H1 (cell line): Measurements from ENCODE around the gene ADGRB3. TPM values are rescaled to one million over a fixed set of nuclear protein-coding genes. Genes with fewer than 3 reads are reported as not detected.

ENCODE experiments used
- CTCF ChIA-PET: fragments of 300-600 bp; sonication (Branson Sonifier 250); formaldehyde crosslinking; loops from one replicate; lab custom pipeline; 2021; ENCODE audit not compliant: partially characterized antibody; lab: Charles Lee
- POLR2A ChIA-PET: fragments of 300-600 bp; sonication (Branson Sonifier 250); formaldehyde crosslinking; loops from one replicate; lab custom pipeline; 2021; ENCODE audit warnings: inconsistent platforms; ENCODE audit not compliant: partially characterized antibody; lab: Charles Lee
- DNase-seq, 2 experiments: peaks; one replicate each; pipeline versions ENCODE4 v3.0.0 to v3.0.0-alpha.2; 2010 to 2022; ENCODE audit warnings: low spot score in 2 of 2, low read depth in 1 of 2, mixed read lengths in 1 of 2
- FAIRE-seq: peaks from 2 replicates; lab custom pipeline; 2011; peaks lifted over from hg19 to GRCh38; lab: Jason Lieb, UNC
- H2AFZ ChIP-seq: 2 replicates; pipeline ENCODE4 v1.8.1; 2012; ENCODE audit warnings: low read length, inconsistent platforms
- H2AK5ac ChIP-seq: 2 replicates; pipeline ENCODE4 v1.6.1; 2013; ENCODE audit warnings: low read depth, low read length
- H2BK120ac ChIP-seq: replicated peaks from 2 replicates; pipeline ENCODE3; 2013; ENCODE audit warnings: low read depth, low read length, inconsistent platforms
- H2BK12ac ChIP-seq: 2 replicates; pipeline ENCODE4 v1.6.1; 2013; ENCODE audit warnings: low read depth, low read length
- H2BK15ac ChIP-seq: 2 replicates; pipeline ENCODE4 v1.6.1; 2013; ENCODE audit warnings: low read length
- H2BK20ac ChIP-seq: 2 replicates; pipeline ENCODE4 v1.6.1; 2013; ENCODE audit warnings: low read length
- H2BK5ac ChIP-seq: 2 replicates; pipeline ENCODE4 v1.6.1; 2013; ENCODE audit warnings: low read depth, low read length
- H3K14ac ChIP-seq: 2 replicates; pipeline ENCODE4 v1.6.1; 2013; ENCODE audit warnings: inconsistent platforms; ENCODE audit not compliant: insufficient read length
- H3K18ac ChIP-seq: 2 replicates; pipeline ENCODE4 v1.6.1; 2013; ENCODE audit warnings: low read length; ENCODE audit errors: extremely low read depth
- H3K23ac ChIP-seq: 2 replicates; pipeline ENCODE4 v1.6.1; 2013; ENCODE audit warnings: inconsistent platforms; ENCODE audit not compliant: insufficient read length
- H3K23me2 ChIP-seq: 2 replicates; pipeline ENCODE4 v1.6.1; 2013; ENCODE audit warnings: low read depth, low read length
- H3K27ac ChIP-seq: 2 replicates; pipeline ENCODE4 v1.6.1; 2011; ENCODE audit warnings: low read depth, low read length, inconsistent platforms
- H3K27me3 ChIP-seq, 4 experiments: replicated peaks in 1 of 4; 1 replicate in 1 of 4; 2 replicates in 3 of 4; pipeline versions ENCODE4 v1.6.1 to v1.8.1; 2011 to 2013; ENCODE audit warnings: low read length in 3 of 4, mild to moderate bottlenecking in 3 of 4, inconsistent platforms in 2 of 4, mixed read lengths in 2 of 4, moderate library complexity in 1 of 4; ENCODE audit not compliant: control insufficient read depth in 3 of 4, insufficient read depth in 3 of 4; ENCODE audit errors: extremely low read depth in 1 of 4
- H3K36me3 ChIP-seq, 4 experiments: 2 replicates each; pipeline versions ENCODE4 v1.6.1 to v1.8.1; 2011 to 2013; ENCODE audit warnings: mild to moderate bottlenecking in 4 of 4, low read length in 3 of 4, moderate library complexity in 2 of 4, control low read depth in 1 of 4, inconsistent platforms in 1 of 4; ENCODE audit not compliant: insufficient read depth in 4 of 4, control insufficient read depth in 2 of 4
- H3K4ac ChIP-seq: replicated peaks from 2 replicates; pipeline ENCODE3; 2013; ENCODE audit warnings: low read length, low read depth, mixed read lengths, inconsistent platforms; ENCODE audit not compliant: insufficient read length
- H3K4me1 ChIP-seq, 4 experiments: replicated peaks in 1 of 4; 1 replicate in 1 of 4; 2 replicates in 3 of 4; pipeline versions ENCODE4 v1.6.1 to v1.8.1; 2011 to 2013; ENCODE audit warnings: low read length in 3 of 4, inconsistent platforms in 2 of 4, mixed read lengths in 1 of 4; ENCODE audit not compliant: insufficient read depth in 4 of 4, control insufficient read depth in 3 of 4
- H3K4me2 ChIP-seq, 2 experiments: 2 replicates each; pipeline versions ENCODE4 v1.6.1 to v1.8.1; 2011 to 2013; ENCODE audit warnings: low read depth in 2 of 2, low read length in 2 of 2, control low read depth in 1 of 2, inconsistent platforms in 1 of 2, mild to moderate bottlenecking in 1 of 2; ENCODE audit not compliant: insufficient read depth in 1 of 2
- H3K4me3 ChIP-seq, 4 experiments: fragments of 200-600, 300-600 bp in 1 of 4; sonication (generic), shearing (Covaris generic), sonication (Bioruptor Twin) in 1 of 4; 2 replicates each; pipeline versions ENCODE4 v1.5.1 to v1.8.1; 2011 to 2016; ENCODE audit warnings: low read length in 4 of 4, low read depth in 3 of 4, control low read depth in 2 of 4, inconsistent platforms in 2 of 4, mild to moderate bottlenecking in 2 of 4, mixed read lengths in 1 of 4, moderate library complexity in 1 of 4; ENCODE audit not compliant: insufficient read depth in 2 of 4; ENCODE audit errors: extremely low read depth in 1 of 4
- H3K56ac ChIP-seq: replicated peaks from 2 replicates; pipeline ENCODE3; 2013; ENCODE audit warnings: low read depth, mild to moderate bottlenecking, mixed read lengths, low read length, inconsistent platforms; ENCODE audit not compliant: insufficient read length
- H3K79me1 ChIP-seq: 2 replicates; pipeline ENCODE4 v1.6.1; 2013; ENCODE audit warnings: low read depth, low read length, control low read depth
- H3K79me2 ChIP-seq, 2 experiments: 2 replicates each; pipeline versions ENCODE4 v1.6.1 to v1.8.1; 2012 to 2013; ENCODE audit warnings: low read length in 2 of 2, mild to moderate bottlenecking in 2 of 2, inconsistent platforms in 1 of 2; ENCODE audit not compliant: insufficient read depth in 2 of 2, control insufficient read depth in 1 of 2
- H3K9ac ChIP-seq, 4 experiments: replicated peaks in 1 of 4; 1 replicate in 1 of 4; 2 replicates in 3 of 4; pipeline versions ENCODE4 v1.6.1 to v1.8.1; 2011 to 2013; ENCODE audit warnings: low read depth in 3 of 4, low read length in 3 of 4, control low read depth in 2 of 4, mild to moderate bottlenecking in 2 of 4, moderate library complexity in 2 of 4, inconsistent platforms in 1 of 4; ENCODE audit errors: extremely low read depth in 1 of 4
- H3K9me3 ChIP-seq, 2 experiments: 2 replicates each; pipeline versions ENCODE4 v1.6.1 to v1.8.1; 2012 to 2013; ENCODE audit warnings: mild to moderate bottlenecking in 2 of 2, moderate library complexity in 2 of 2, control low read depth in 1 of 2, inconsistent platforms in 1 of 2, low read depth in 1 of 2, low read length in 1 of 2, mixed read lengths in 1 of 2; ENCODE audit not compliant: insufficient read depth in 2 of 2
- H4K20me1 ChIP-seq, 2 experiments: replicated peaks in 1 of 2; 2 replicates each; pipeline versions ENCODE3 to v1.8.1; 2011 to 2013; ENCODE audit warnings: inconsistent platforms in 2 of 2, low read length in 2 of 2, mild to moderate bottlenecking in 1 of 2; ENCODE audit not compliant: insufficient read depth in 2 of 2, control insufficient read depth in 1 of 2
- H4K5ac ChIP-seq: 2 replicates; pipeline ENCODE4 v1.6.1; 2013; ENCODE audit warnings: low read length, low read depth, mixed read lengths, inconsistent platforms; ENCODE audit not compliant: insufficient read length
- H4K8ac ChIP-seq: 2 replicates; pipeline ENCODE4 v1.8.0; 2013; ENCODE audit warnings: mild to moderate bottlenecking, moderate library complexity, low read length, inconsistent platforms; ENCODE audit not compliant: insufficient read depth; ENCODE audit errors: extremely low read depth
- H4K91ac ChIP-seq: replicated peaks from 2 replicates; pipeline ENCODE3; 2013; ENCODE audit warnings: low read length, mixed read lengths, inconsistent platforms; ENCODE audit not compliant: insufficient read length
- ASH2L ChIP-seq: fragments of 200-600, 300-600 bp; sonication (generic); IDR thresholded peaks from one replicate; pipeline ENCODE4 v1.7.1; 2017; ENCODE audit warnings: low read length
- CEBPB ChIP-seq: IDR thresholded peaks from 2 replicates; pipeline ENCODE4 v1.6.1; 2012; ENCODE audit warnings: low read depth, low read length
- CHD1 ChIP-seq: IDR thresholded peaks from 2 replicates; pipeline ENCODE4 v1.6.1; 2012; ENCODE audit warnings: low read depth, low read length, improper control_type of control experiment
- FOSL1 ChIP-seq: IDR thresholded peaks from 2 replicates; pipeline ENCODE4 v1.6.1; 2011; ENCODE audit warnings: mild to moderate bottlenecking, low read depth, low read length, moderate library complexity; ENCODE audit not compliant: insufficient read depth
- HDAC6 ChIP-seq: IDR thresholded peaks from one replicate; pipeline ENCODE4 v1.7.1; 2012; ENCODE audit warnings: low read depth, mild to moderate bottlenecking, inconsistent platforms, low read length, moderate library complexity
- JUN ChIP-seq: IDR thresholded peaks from 2 replicates; pipeline ENCODE4 v1.6.1; 2011; ENCODE audit warnings: low read depth, mild to moderate bottlenecking, improper control_type of control experiment, low read length
- POLR2AphosphoS5 ChIP-seq: IDR thresholded peaks from 2 replicates; pipeline ENCODE4 v1.6.1; 2011; ENCODE audit warnings: low read depth, low read length
- POU5F1 ChIP-seq: IDR thresholded peaks from 2 replicates; pipeline ENCODE4 v1.6.1; 2011; ENCODE audit warnings: low read depth, mild to moderate bottlenecking, low read length, moderate library complexity
- RAD21 ChIP-seq, 2 experiments: IDR thresholded peaks in 1 of 2; conservative IDR thresholded peaks in 1 of 2; 2 replicates each; pipeline ENCODE4 v1.6.1; 2011; ENCODE audit warnings: low read depth in 2 of 2, low read length in 2 of 2, improper control_type of control experiment in 1 of 2, inconsistent platforms in 1 of 2, mild to moderate bottlenecking in 1 of 2, moderate library complexity in 1 of 2
- RFX5 ChIP-seq: IDR thresholded peaks from 2 replicates; pipeline ENCODE4 v1.6.1; 2011; ENCODE audit warnings: low read depth, low read length, improper control_type of control experiment, borderline replicate concordance
- SRF ChIP-seq: IDR thresholded peaks from 2 replicates; pipeline ENCODE4 v1.6.1; 2011; ENCODE audit warnings: mild to moderate bottlenecking, low read depth, low read length, moderate library complexity
- TEAD4 ChIP-seq: IDR thresholded peaks from 2 replicates; pipeline ENCODE4 v1.6.1; 2012; ENCODE audit warnings: low read depth, low read length, inconsistent platforms, mixed read lengths
- polyA plus RNA-seq, 7 experiments: library from polyadenylated mRNA; depleted of rRNA in 3 of 7; stranded (reverse) in 5 of 7; unstranded in 2 of 7; fragments of >200 nt in 5 of 7; fragments of 200-250 nt in 2 of 7; gene quantifications; 1 replicate in 5 of 7; 2 replicates in 1 of 7; 4 replicates in 1 of 7; pipeline versions ENCODE4 v1.2.1 to v1.2.3, GENCODE V29; 2011 to 2013; ENCODE audit warnings: missing spikeins in 2 of 7, mixed read lengths in 2 of 7
- total RNA-seq: library from RNA; stranded (reverse); fragmentation: NEBNext Ultra II Directional; extraction: Animal tissue kit (Norgen Biotek cat#: 25700); gene quantifications from 2 replicates; pipeline ENCODE4 v1.2.1, GENCODE V29; 2021
- TF ChIP-seq, protein P1 (sequence below): IDR thresholded peaks from 2 replicates; pipeline ENCODE4 v1.6.1; 2011; ENCODE audit warnings: low read length, improper control_type of control experiment

ADGRB3 gene
- total and polyA plus RNA-seq, 2 of the 8 experiments (the other 6 are each of a cell fraction or from before 2014, with no cell fraction given), result 0.35 to 1.2 TPM

DNA sequence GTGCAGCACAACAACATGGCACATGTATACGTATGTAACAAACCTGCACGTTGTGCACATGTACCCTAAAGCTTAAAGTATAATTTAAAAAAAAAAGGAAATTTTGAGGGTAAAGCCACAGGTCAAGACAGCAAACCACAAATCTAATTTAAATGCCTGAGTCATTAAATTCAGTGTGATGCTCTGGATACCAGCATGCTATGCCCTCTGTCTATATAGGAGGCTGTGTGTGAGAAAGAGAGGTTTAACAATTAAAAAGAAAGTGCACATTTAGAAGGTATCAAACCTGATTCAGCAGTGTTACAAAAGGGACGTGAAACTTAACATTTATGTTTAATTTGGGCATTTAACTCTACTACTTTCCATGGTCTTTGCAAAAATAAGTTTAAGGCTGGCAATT is 276.3 kb downstream of the ADGRB3 start (continued):
- no peak for TF ChIP-seq SRF

DNA sequence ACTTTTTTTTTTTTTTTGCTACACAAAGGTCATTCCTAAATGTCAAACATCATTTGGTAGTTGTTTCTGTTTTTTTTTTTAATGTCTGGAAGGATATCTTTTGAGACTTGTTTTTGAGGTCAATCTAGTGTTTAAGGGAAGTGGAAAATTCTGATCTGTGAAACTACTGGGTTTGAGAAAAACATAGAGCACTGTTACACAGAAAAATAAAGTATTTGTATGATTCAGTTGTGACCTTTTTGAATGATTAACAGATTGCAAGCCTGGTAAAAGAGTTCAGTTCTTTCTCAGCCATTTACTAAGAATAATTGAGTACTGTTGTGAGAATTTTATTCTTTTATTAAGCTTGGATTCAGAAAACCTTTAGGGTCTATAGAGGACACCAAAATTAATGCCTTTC is 276.7 kb downstream of the ADGRB3 start:
- Histone ChIP-seq H2AFZ (no peak overlapping the region), H2BK120ac (no peak overlapping the region), H3K9ac (no peak overlapping the region), H3K18ac (no peak overlapping the region), H3K56ac (no peak overlapping the region), H2AK5ac (no peak overlapping the region), H4K20me1 (no peaks in the 10 kb centered on the region), H3K27me3 (no peaks in the 10 kb centered on the region), H3K14ac (no peak overlapping the region), H2BK15ac (no peak overlapping the region), H4K91ac (no peak overlapping the region), H3K4me1 (no peaks in the 10 kb centered on the region), H4K5ac (no peak overlapping the region), H2BK5ac (no peak overlapping the region), H4K8ac (no peak overlapping the region), H2BK20ac (no peak overlapping the region), H3K4ac (no peak overlapping the region), H3K79me2 (no peaks in the 10 kb centered on the region), H3K36me3 (no peaks in the 10 kb centered on the region), H3K79me1 (no peaks in the 10 kb centered on the region), H3K9me3 (peaks cover 2 to 5% of the 10 kb centered on the region in 2 experiments; a peak in 1 of 4 replicates), H3K27ac (no peak overlapping the region), H3K4me2 (no peak overlapping the region), H3K23me2 (no peaks in the 10 kb centered on the region), H2BK12ac (no peak overlapping the region), H3K23ac (no peak overlapping the region), H3K4me3 (no peak overlapping the region)
- no peak for FAIRE-seq
- ChIA-PET POLR2A (no interaction called here), CTCF (no interaction called here)
- DNase-seq, result no peak
- TF ChIP-seq HDAC6, result no peak
- no peak for TF ChIP-seq POU5F1
- TF ChIP-seq FOSL1, result no peak
- TF ChIP-seq ASH2L, result no peak
- no peak for TF ChIP-seq POLR2AphosphoS5
- no peak for TF ChIP-seq CEBPB
- no peak for TF ChIP-seq RAD21 (IDR thresholded peaks at IDR 0.05 in 1 of 2, conservative IDR thresholded peaks at IDR 0.05 in 1 of 2; ENCODE audit: low read depth in 2 of 2, low read length in 2 of 2)
- TF ChIP-seq RFX5, result no peak
- no peak for TF ChIP-seq CHD1
- TF ChIP-seq TEAD4, result no peak
- TF ChIP-seq JUN, result no peak
- TF ChIP-seq, protein P1, sequence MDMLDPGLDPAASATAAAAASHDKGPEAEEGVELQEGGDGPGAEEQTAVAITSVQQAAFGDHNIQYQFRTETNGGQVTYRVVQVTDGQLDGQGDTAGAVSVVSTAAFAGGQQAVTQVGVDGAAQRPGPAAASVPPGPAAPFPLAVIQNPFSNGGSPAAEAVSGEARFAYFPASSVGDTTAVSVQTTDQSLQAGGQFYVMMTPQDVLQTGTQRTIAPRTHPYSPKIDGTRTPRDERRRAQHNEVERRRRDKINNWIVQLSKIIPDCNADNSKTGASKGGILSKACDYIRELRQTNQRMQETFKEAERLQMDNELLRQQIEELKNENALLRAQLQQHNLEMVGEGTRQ, result no peak
